ENCODE measurements around the gene TENT5C. TPM values are rescaled to one million over a fixed set of nuclear protein-coding genes. Genes with fewer than 3 reads are reported as not detected.

Gene TENT5C
- total RNA-seq, 1 experiment from 2014 or later, result not detected

- DNase-seq (ENCODE audit: unreplicated experiment), result no peak
- ChIA-PET CTCF (no interaction called here), POLR2A (no interaction called here)
- intact Hi-C loops (cut with micrococcal nuclease), result no loop called here
- no TSS peak for BruUV-seq (replicated peaks)
- Mint-ChIP-seq H3K36me3 (ENCODE audit: insufficient read depth, unreplicated experiment) (no peaks in the 10 kb centered on the region), H3K9me3 (ENCODE audit: unreplicated experiment) (no peaks in the 10 kb centered on the region), H3K4me1 (ENCODE audit: insufficient read depth, unreplicated experiment) (no peaks in the 10 kb centered on the region), H3K27me3 (ENCODE audit: insufficient read depth, unreplicated experiment) (no peaks in the 10 kb centered on the region), H3K27ac (ENCODE audit: low read depth, unreplicated experiment) (no peak overlapping the region), H3K4me3 (ENCODE audit: unreplicated experiment) (no peak overlapping the region)
- no peak for TF ChIP-seq CTCF (IDR thresholded peaks at IDR 0.05; ENCODE audit: unreplicated experiment)
These were observed 26.5 kb upstream of the TENT5C start for GRCh38 chr1:117579221-117579906.

GRCh38 chr1:117580436-117580835 is 25.4 kb upstream of the TENT5C start:
- Mint-ChIP-seq H3K36me3 (ENCODE audit: insufficient read depth, unreplicated experiment) (no peaks in the 10 kb centered on the region), H3K4me1 (ENCODE audit: insufficient read depth, unreplicated experiment) (no peaks in the 10 kb centered on the region), H3K9me3 (ENCODE audit: unreplicated experiment) (no peaks in the 10 kb centered on the region), H3K4me3 (ENCODE audit: unreplicated experiment) (no peak overlapping the region), H3K27ac (ENCODE audit: low read depth, unreplicated experiment) (no peak overlapping the region), H3K27me3 (ENCODE audit: insufficient read depth, unreplicated experiment) (no peaks in the 10 kb centered on the region)
- no peak for DNase-seq (ENCODE audit: unreplicated experiment)
- TF ChIP-seq CTCF (IDR thresholded peaks at IDR 0.05; ENCODE audit: unreplicated experiment), result no peak
- intact Hi-C loops (cut with micrococcal nuclease), result no loop called here
- ChIA-PET POLR2A (no interaction called here), CTCF (interaction anchor here (0.6 to 0.9 kb wide), 2 partner anchors 178 to 902 kb away, joined by 3 to 4 read pairs; no protein-coding TSS in a partner anchor)
- BruUV-seq (replicated peaks), result no TSS peak

GRCh38 chr1:117580882-117581281 is 25.0 kb upstream of the TENT5C start:
- ChIA-PET POLR2A (no interaction called here), CTCF (interaction anchor here (0.6 to 0.9 kb wide), 3 partner anchors 45 to 902 kb away, joined by 3 to 4 read pairs (median 3); no protein-coding TSS in a partner anchor)
- TF ChIP-seq CTCF (IDR thresholded peaks at IDR 0.05; ENCODE audit: unreplicated experiment), result no peak
- DNase-seq (ENCODE audit: unreplicated experiment), result no peak
- no TSS peak for BruUV-seq (replicated peaks)
- Mint-ChIP-seq H3K4me3 (ENCODE audit: unreplicated experiment) (no peak overlapping the region), H3K36me3 (ENCODE audit: insufficient read depth, unreplicated experiment) (no peaks in the 10 kb centered on the region), H3K27ac (ENCODE audit: low read depth, unreplicated experiment) (no peak overlapping the region), H3K4me1 (ENCODE audit: insufficient read depth, unreplicated experiment) (no peaks in the 10 kb centered on the region), H3K9me3 (ENCODE audit: unreplicated experiment) (no peaks in the 10 kb centered on the region), H3K27me3 (ENCODE audit: insufficient read depth, unreplicated experiment) (no peaks in the 10 kb centered on the region)
- intact Hi-C loops (cut with micrococcal nuclease), result no loop called here

- DNase-seq (ENCODE audit: unreplicated experiment), result no peak
- no peak overlapping the region for H3K4me3 Mint-ChIP-seq (ENCODE audit: unreplicated experiment)
- H3K9me3 Mint-ChIP-seq (ENCODE audit: unreplicated experiment), result no peaks in the 10 kb centered on the region
- H3K27ac Mint-ChIP-seq (ENCODE audit: low read depth, unreplicated experiment), result no peak overlapping the region
- H3K36me3 Mint-ChIP-seq (ENCODE audit: insufficient read depth, unreplicated experiment), result no peaks in the 10 kb centered on the region
- H3K4me1 Mint-ChIP-seq (ENCODE audit: insufficient read depth, unreplicated experiment), result no peaks in the 10 kb centered on the region
- ChIA-PET POLR2A (no interaction called here), CTCF (interaction anchor here (0.8 to 1.6 kb wide), 5 partner anchors 11 to 177 kb away, joined by 3 to 9 read pairs (median 4); no protein-coding TSS in a partner anchor)
- BruUV-seq (replicated peaks), result no TSS peak
- TF ChIP-seq CTCF (IDR thresholded peaks at IDR 0.05; ENCODE audit: unreplicated experiment), result no peak
- H3K27me3 Mint-ChIP-seq (ENCODE audit: insufficient read depth, unreplicated experiment), result no peaks in the 10 kb centered on the region
- intact Hi-C loops (cut with micrococcal nuclease), result no loop called here
These were observed 24.4 kb upstream of the TENT5C start for GRCh38 chr1:117581391-117581943.
